ENCODE results near the gene DUT.

DUT gene

GRCh38 chr15:48309740-48310139, 21.5 kb upstream of the DUT start:
- TF ChIP-seq ZFX (IDR thresholded peaks at IDR 0.05; ENCODE audit: borderline replicate concordance), result no peak
- no peak for TF ChIP-seq CTCF (IDR thresholded peaks at IDR 0.05)

DNA sequence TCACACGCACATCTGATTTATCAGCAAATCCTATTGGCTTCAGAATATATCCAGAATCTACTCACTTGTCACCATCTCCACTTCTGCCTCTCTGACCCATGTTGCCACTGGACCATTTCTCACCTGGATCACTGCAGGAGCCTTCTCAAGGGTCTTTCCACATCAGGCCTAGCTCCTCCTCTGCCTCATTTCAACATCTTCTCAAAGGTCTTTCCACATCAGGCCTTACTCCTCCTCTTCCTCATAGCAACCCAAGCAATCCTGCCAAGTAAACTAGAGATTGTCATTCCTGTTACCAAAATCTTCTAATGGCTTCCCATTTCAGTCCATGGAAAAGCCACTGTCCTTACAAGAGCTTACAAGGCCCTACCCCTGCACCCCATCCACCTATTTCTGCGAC, 18.0 kb upstream of the DUT start:
- H3K27ac ChIP-seq, result no peak overlapping the region
- TF ChIP-seq ZFX (IDR thresholded peaks at IDR 0.05; ENCODE audit: borderline replicate concordance), result no peak
- no peak for TF ChIP-seq CTCF (IDR thresholded peaks at IDR 0.05)

More at GRCh38 chr15:48309740-48310139, 21.5 kb upstream of the DUT start:
- H3K27ac ChIP-seq, result no peak overlapping the region

DNA sequence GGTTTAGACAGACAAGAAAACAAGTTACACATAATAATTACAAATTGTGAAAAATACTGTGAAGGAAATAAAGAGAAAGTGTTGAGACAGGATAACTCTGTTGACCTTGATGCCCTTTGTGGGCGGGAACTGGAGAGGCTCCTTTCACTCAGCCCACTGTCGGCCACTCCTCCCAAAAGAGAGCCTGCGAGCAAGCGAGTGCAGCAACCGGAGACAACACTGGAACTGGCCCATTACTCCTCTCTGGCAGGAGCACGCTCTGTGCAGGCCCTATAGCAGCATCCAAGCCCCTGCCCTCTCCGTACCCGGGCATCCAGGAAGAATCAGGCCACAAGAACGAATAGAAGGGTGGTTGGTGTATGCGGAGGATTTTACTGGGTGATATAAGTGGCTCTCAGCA, 16.2 kb upstream of the DUT start:
- TF ChIP-seq CTCF (IDR thresholded peaks at IDR 0.05) (no peak), ZFX (IDR thresholded peaks at IDR 0.05; ENCODE audit: borderline replicate concordance) (no peak)

GRCh38 chr15:48317221-48317620, 14.0 kb upstream of the DUT start:
- TF ChIP-seq ZFX (IDR thresholded peaks at IDR 0.05; ENCODE audit: borderline replicate concordance) (no peak), CTCF (IDR thresholded peaks at IDR 0.05) (no peak)
- no peak overlapping the region for H3K27ac ChIP-seq

More for the DNA sequence above, 16.2 kb upstream of the DUT start:
- H3K27ac ChIP-seq, result no peak overlapping the region

GRCh38 chr15:48318131-48318530, 13.1 kb upstream of the DUT start:
- TF ChIP-seq CTCF (IDR thresholded peaks at IDR 0.05), result no peak
- TF ChIP-seq ZFX (IDR thresholded peaks at IDR 0.05; ENCODE audit: borderline replicate concordance), result no peak
- no peak overlapping the region for H3K27ac ChIP-seq

DNA sequence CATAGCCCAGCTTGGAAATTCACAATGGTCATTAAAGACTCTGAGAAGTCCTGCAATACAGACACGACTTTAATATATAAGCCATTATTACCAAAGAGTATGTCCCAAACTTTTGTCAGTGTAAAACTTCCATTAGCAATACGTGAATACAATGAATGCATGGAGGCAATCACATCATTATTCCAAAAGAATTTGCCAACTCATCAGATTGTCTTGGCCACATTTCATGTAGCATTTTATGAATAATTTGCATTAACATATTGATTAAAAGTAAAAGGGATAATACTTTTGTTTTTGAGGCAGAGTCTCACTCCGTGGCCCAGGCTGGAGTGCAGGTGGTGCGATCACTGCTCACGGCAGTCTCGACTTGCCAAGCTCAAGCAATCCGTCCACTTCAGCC, 7.9 kb upstream of the DUT start:
- no peak overlapping the region for H3K27ac ChIP-seq
- TF ChIP-seq ZFX (IDR thresholded peaks at IDR 0.05; ENCODE audit: borderline replicate concordance), result no peak
- TF ChIP-seq CTCF (IDR thresholded peaks at IDR 0.05), result no peak

DNA sequence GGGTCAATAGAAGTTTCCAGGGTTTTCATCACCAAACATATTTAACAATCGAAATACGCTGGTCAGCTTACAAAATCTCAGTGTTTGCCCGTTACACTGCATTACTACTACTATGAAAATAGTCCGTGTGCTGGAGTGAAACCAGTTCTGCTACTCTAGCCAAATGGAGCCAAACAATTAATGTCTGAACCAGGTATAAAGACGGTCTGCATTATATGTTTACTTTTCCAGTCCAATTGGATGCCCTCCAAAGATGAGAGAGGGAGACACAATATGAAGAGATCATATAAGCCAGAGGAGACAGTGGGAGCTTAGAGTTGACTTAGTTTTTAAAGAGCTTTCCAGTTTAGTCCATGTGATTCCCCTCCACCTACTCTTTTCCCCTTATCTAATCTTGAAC, 6.3 kb upstream of the DUT start:
- TF ChIP-seq ZFX (IDR thresholded peaks at IDR 0.05; ENCODE audit: borderline replicate concordance), result no peak
- TF ChIP-seq CTCF (IDR thresholded peaks at IDR 0.05), result no peak
- no peak overlapping the region for H3K27ac ChIP-seq
